NB4 (cell line): ENCODE results near the gene CRADD.
A peak's percentile ranks its signal among the peaks of the same experiment; 100 is the strongest.

Experiments
- DNase-seq: peaks from one replicate; pipeline ENCODE4 v3.0.0; 2010; ENCODE audit warnings: low read depth
- H3K4me3 ChIP-seq: one replicate; pipeline ENCODE4 v1.5.1; 2011; ENCODE audit warnings: mild to moderate bottlenecking, low read depth, low read length, moderate library complexity
- CTCF ChIP-seq: IDR thresholded peaks from one replicate; pipeline ENCODE4 v1.5.1; 2012; ENCODE audit warnings: low read depth, low read length
- MAX ChIP-seq: IDR thresholded peaks from 2 replicates; pipeline ENCODE4 v1.6.1; 2011; ENCODE audit warnings: low read depth, low read length
- MYC ChIP-seq: IDR thresholded peaks from 2 replicates; pipeline ENCODE4 v1.6.1; 2011; ENCODE audit warnings: low read depth, low read length
- POLR2A ChIP-seq: IDR thresholded peaks from 2 replicates; pipeline ENCODE4 v1.6.1; 2011; ENCODE audit warnings: mild to moderate bottlenecking; ENCODE audit not compliant: insufficient read length; ENCODE audit errors: extremely low read depth

CRADD gene

DNA sequence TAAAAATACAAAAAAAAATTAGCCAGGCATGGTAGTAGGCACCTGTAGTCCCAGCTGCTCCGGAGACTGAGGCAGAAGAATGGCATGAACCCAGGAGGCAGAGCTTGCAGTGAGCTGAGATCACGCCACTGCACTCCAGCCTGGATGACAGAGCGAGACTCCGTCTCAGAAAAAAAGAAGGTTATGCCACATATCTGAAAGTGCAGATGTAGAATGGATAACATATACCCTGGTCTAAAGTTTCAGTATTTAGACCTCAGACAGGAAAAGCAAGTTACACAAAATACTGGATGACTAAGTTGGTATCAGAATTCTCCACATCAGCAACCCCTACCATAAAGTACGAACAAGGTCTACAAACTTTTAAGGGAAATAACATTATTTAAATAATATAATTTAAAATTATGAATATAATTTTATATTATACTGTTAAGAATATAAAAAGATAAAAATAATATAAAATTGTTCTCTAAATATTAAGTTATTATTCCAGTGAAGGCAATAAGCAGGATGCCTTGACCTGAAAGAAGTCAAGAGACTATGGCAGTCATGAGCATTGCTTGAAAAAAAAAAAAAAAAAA, 169.9 kb downstream of the CRADD start:
- H3K4me3 ChIP-seq = no peak overlapping the region
- no peak for DNase-seq
- TF ChIP-seq MAX = no peak
- no peak for TF ChIP-seq POLR2A
- no peak for TF ChIP-seq MYC
- no peak for TF ChIP-seq CTCF

- no peak overlapping the region for H3K4me3 ChIP-seq
- peak; percentile 87 for DNase-seq
- no peak for TF ChIP-seq POLR2A
- TF ChIP-seq MYC = no peak
- no peak for TF ChIP-seq MAX
- TF ChIP-seq CTCF = no peak
These were observed 170.6 kb downstream of the CRADD start for GRCh38 chr12:93847517-93848474.

GRCh38 chr12:93848523-93849101, 171.4 kb downstream of the CRADD start:
- TF ChIP-seq MAX = no peak
- no peak for TF ChIP-seq MYC
- TF ChIP-seq CTCF = no peak
- TF ChIP-seq POLR2A = no peak
- peak; percentile 80 for DNase-seq
- no peak overlapping the region for H3K4me3 ChIP-seq

GRCh38 chr12:93849946-93850345, 172.8 kb downstream of the CRADD start:
- DNase-seq = no peak
- H3K4me3 ChIP-seq = no peak overlapping the region

GRCh38 chr12:93850481-93851256, 173.5 kb downstream of the CRADD start:
- H3K4me3 ChIP-seq = no peak overlapping the region
- TF ChIP-seq POLR2A (no peak), MYC (no peak), MAX (no peak), CTCF (no peak)
- no peak for DNase-seq

More at GRCh38 chr12:93849946-93850345, 172.8 kb downstream of the CRADD start:
- TF ChIP-seq MYC = no peak
- no peak for TF ChIP-seq POLR2A
